Measurements from ENCODE around the gene APOBEC3H.

APOBEC3H gene

DNA sequence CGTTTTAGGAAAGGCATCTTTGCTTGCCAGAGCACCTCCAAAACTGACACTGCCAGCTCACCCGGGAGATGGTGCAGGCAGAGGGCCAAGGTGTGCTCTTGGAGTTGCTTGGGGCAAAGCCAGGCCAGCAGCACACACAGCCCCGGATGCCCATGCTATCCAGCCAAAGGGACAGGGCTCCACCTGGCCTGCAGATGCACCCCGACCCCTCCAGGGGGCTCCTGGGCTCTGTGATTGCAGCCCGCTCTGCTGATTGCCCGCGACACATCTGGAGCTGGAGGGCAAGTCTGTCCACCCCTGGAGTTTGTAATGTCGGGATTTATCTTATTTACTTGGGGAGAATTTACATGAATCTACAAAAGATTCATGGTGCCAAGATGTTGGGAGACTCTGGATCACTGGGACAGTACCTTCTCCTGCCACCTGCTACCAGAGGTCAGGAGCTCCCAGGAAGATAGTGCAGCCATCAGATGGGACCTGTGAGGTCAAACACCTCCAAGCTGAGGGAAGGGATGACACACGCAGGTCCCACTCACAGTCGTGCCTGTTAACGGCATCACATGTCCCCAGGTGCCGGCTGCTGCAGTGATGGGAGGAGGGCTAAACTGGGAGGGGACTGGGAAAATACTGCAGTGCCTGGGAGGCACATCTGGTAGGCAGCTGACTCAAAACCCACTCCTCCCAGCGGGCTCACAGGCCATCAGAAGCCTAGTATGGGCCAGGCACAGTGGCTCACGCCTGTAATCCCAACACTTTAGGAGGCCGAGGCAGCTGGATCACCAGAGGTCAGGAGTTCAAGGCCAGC lies 38.2 kb downstream of the APOBEC3H start:
- DNase-seq (ENCODE audit: low spot score): peak; percentile 39

- no peak for DNase-seq (ENCODE audit: low spot score)
Measured at GRCh38 chr22:39136317-39136716, 39.3 kb downstream of the APOBEC3H start.

GRCh38 chr22:39138357-39138997 lies 41.4 kb downstream of the APOBEC3H start:
- DNase-seq (ENCODE audit: low spot score): no peak

- no peak for DNase-seq (ENCODE audit: low spot score)
Measured at GRCh38 chr22:39139933-39140332, 42.9 kb downstream of the APOBEC3H start.

GRCh38 chr22:39142088-39142680 lies 45.1 kb downstream of the APOBEC3H start:
- DNase-seq (ENCODE audit: low spot score): no peak

DNA sequence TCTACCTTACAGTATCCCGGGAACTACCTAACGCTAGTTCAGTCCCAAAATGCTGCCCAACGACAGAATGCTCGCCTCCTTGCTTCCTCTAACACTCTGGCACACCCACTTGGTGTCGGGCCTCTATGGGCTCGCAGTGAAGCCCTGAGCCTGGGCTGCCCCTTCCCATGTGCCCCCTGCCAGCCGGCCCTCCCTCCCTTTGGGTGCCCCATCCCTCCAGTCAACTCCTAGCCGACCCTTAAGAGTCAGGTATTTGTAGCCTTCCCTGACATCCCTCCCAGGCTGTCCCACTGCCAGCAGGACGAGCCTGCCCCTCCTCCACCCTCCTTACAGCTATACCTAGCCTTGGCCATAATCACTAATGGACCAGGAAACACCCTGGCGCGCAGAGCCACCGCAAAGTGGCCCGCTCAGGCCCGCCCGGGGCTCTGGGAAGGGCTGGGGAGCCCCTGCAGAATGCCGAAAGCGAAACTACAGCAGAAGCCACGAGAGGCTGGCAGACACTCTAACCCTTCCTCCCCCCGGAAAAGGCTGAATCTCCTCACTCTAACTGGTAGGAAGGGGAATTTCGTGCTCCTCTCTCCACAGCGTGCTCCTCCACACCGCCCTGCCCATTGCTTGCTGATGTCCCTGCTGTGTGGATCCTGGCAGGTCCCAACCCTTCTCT lies 47.2 kb downstream of the APOBEC3H start:
- DNase-seq (ENCODE audit: low spot score): peak; percentile 66

- no peak for DNase-seq (ENCODE audit: low spot score)
Measured at GRCh38 chr22:39146256-39147101, 49.4 kb downstream of the APOBEC3H start.

- no peak for DNase-seq (ENCODE audit: low spot score)
Measured at GRCh38 chr22:39147335-39148025, 50.4 kb downstream of the APOBEC3H start.

GRCh38 chr22:39148026-39148726 lies 51.1 kb downstream of the APOBEC3H start:
- DNase-seq (ENCODE audit: low spot score): no peak

GRCh38 chr22:39148727-39149535 lies 51.9 kb downstream of the APOBEC3H start:
- DNase-seq (ENCODE audit: low spot score): peak; percentile 75

DNA sequence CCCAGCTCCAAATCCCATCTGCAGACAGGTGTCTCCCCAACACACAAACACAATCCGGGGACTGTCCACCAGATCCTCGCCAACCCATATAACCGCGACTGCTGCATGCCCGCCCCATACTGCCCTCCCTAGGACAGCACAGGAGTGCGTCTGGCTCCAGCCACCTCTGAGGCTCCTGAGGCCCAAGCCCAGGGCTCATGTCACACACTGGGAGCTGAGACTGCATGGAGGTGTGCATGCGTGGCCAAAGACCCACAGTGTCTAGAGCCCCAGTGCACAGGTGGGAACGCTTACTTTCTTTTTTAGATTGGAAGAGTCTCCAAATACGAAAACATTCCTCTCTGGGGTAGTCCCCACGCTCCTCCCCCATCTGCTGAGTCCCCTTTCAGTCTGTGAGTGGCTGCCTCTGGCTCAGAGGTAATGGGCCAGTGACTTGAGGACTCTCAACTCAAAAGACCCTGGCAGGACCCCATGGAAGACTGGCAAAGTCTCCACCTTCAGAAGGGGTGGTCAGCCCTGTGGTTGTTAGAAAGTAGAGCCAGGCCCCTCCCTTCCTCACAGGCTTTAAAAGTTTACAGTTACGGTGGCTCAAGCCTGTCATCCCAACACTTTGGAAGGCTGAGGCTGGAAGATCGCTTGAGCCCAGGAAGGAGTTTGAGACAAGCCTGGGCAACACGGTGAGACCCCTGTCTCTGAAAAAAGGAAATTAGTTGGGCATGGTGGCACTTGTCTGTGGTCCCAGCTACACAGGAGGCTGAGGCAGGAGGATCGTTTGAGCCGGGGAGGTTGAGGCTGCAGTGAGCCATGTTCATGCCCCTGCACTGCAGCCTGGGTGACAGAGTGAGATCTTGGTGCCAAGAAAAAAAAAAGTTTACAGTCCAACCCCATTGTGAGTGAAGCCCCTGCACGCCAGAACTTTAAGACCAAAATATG lies 53.1 kb downstream of the APOBEC3H start:
- no peak for DNase-seq (ENCODE audit: low spot score)

DNA sequence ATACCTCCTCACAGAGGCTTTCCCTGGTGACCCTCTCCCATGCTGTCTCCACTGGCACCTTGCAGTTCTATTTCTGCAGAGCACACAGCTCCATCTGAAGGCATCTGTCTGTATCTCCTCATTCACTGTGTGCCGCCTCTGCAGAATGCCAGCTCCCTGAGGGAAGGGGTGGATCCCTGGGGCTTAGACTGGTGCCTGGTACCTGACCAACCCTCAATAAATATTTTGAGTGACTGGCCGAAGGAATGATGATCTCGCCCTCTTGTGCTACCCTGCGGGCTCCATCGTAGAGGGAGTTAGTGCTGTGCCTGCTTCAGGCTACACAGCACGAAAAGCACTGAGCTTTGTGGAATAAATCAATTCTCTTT lies 53.8 kb downstream of the APOBEC3H start:
- DNase-seq (ENCODE audit: low spot score): no peak

DNA sequence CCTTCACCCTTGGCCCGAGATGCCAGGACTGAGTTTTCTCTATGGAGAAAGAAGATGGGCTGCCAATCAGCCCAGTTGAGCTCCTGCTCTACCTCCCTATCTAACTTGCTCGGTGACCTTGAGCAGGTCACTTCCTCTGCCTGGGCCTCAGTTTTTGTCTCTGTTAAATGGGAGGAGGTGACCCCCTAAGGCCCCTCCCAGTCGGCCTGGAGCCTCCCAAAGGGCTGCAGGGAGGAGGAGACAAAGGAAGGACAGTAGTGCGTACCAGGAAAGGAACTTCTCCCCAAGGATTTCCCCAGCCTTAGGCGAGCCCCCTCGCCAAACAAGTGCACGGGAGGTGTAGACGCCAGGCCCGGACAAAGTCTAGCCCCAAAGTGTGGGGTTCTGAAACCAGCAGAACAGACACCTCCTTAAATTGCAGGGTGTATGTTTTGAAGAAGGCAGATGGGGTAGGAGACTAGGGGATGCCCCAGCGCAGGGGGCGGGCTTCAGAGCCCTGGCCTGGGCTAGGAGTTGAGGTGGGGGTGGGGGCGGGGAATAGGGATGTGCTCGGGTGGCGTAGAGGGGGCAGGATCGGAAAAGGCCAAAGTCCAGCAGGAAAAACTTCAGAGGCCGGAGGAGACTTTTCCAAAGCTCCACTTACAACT lies 54.4 kb downstream of the APOBEC3H start:
- DNase-seq (ENCODE audit: low spot score): no peak

GRCh38 chr22:39152024-39152510 lies 55.0 kb downstream of the APOBEC3H start:
- DNase-seq (ENCODE audit: low spot score): no peak

GRCh38 chr22:39152511-39153219 lies 55.6 kb downstream of the APOBEC3H start, which contains the start of gene CBX7:
CBX7 (minus strand) TSS chr22:39152680; CDS start chr22:39152444, 236 bp downstream.
- peak; percentile 93 for DNase-seq (ENCODE audit: low spot score)

DNA sequence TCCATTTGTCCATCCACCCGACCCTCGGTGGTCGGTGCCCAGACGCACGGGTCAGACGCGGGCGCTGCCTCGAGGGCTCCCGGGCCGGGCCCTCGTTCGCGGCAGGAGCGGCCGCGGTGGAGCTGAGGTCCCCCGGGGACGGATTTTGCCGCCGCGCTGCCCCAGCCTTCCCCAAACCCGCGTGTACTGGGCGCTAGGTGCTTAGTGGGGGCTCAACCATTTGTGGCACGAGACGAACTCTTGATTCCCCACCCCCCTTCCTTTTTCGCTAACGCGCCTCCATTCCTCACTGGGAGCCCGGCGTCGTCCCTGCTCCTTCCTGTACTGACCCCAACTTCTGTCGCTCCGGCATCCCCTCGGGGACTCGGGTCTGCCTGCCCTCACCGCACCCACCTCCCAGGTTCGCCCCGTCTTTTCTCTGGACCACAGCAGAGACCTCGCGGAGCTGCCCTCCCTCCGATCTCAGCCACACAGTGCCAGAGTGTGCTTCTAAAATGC lies 56.2 kb downstream of the APOBEC3H start:
- no peak for DNase-seq (ENCODE audit: low spot score)
